HG02938 (cell line): Measurements from ENCODE around the gene IGF1R.

ENCODE experiments used
- ATAC-seq: cut with Tn5 transposase; IDR thresholded peaks from one replicate; pipeline ENCODE4 v1.9.1; 2021; ENCODE audit warnings: mild to moderate bottlenecking, moderate library complexity; ENCODE audit not compliant: unreplicated experiment

IGF1R gene

GRCh38 chr15:98792117-98792516 lies 143.8 kb downstream of the IGF1R start:
- ATAC-seq: no peak

GRCh38 chr15:98794211-98794610 lies 145.9 kb downstream of the IGF1R start:
- ATAC-seq: no peak

- ATAC-seq: no peak
These were observed 146.4 kb downstream of the IGF1R start for GRCh38 chr15:98794748-98795147.

GRCh38 chr15:98795980-98796379 lies 147.6 kb downstream of the IGF1R start:
- no peak for ATAC-seq

GRCh38 chr15:98796685-98797357 lies 148.5 kb downstream of the IGF1R start:
- no peak for ATAC-seq

- no peak for ATAC-seq
These were observed 150.1 kb downstream of the IGF1R start for GRCh38 chr15:98798375-98798893.

- ATAC-seq: no peak
These were observed 151.4 kb downstream of the IGF1R start for GRCh38 chr15:98799461-98800390.

- no peak for ATAC-seq
These were observed 152.3 kb downstream of the IGF1R start for GRCh38 chr15:98800437-98801233.

GRCh38 chr15:98801234-98801561 lies 152.9 kb downstream of the IGF1R start:
- ATAC-seq: no peak

- ATAC-seq: no peak
These were observed 153.8 kb downstream of the IGF1R start for GRCh38 chr15:98802187-98802586.

GRCh38 chr15:98803228-98804056 lies 155.1 kb downstream of the IGF1R start:
- ATAC-seq: no peak

GRCh38 chr15:98804057-98804380 lies 155.7 kb downstream of the IGF1R start:
- ATAC-seq: no peak

GRCh38 chr15:98805434-98806274 lies 157.3 kb downstream of the IGF1R start:
- no peak for ATAC-seq

- ATAC-seq: no peak
These were observed 158.0 kb downstream of the IGF1R start for GRCh38 chr15:98806275-98806895.

GRCh38 chr15:98807262-98807661 lies 158.9 kb downstream of the IGF1R start:
- ATAC-seq: no peak

- no peak for ATAC-seq
These were observed 160.9 kb downstream of the IGF1R start for GRCh38 chr15:98809273-98809672.

- ATAC-seq: no peak
These were observed 164.5 kb downstream of the IGF1R start for GRCh38 chr15:98812716-98813446.

- no peak for ATAC-seq
These were observed 165.6 kb downstream of the IGF1R start for GRCh38 chr15:98813951-98814350.
